Dendritic cell treated with granulocyte-macrophage colony-stimulating factor and Interleukin-4, amounts not matched to agents 40 ng/mL and 50 ng/mL, for 4 days (primary cell): ENCODE data around the gene EDC3.

ENCODE experiments used
- H3K27ac Mint-ChIP-seq: one replicate; pipeline ENCODE4 v1.8.0; 2022; ENCODE audit warnings: mild to moderate bottlenecking, mixed read lengths
- H3K27me3 Mint-ChIP-seq: one replicate; pipeline ENCODE4 v1.8.0; 2022; ENCODE audit warnings: mild to moderate bottlenecking, mixed read lengths
- H3K36me3 Mint-ChIP-seq: one replicate; pipeline ENCODE4 v1.8.0; 2022; ENCODE audit warnings: low read depth, mixed read lengths
- H3K4me1 Mint-ChIP-seq: one replicate; pipeline ENCODE4 v1.8.0; 2022; ENCODE audit warnings: low read depth, mixed read lengths
- H3K4me3 Mint-ChIP-seq: one replicate; pipeline ENCODE4 v1.8.0; 2022; ENCODE audit warnings: mild to moderate bottlenecking, moderate library complexity, mixed read lengths
- H3K9me3 Mint-ChIP-seq: one replicate; pipeline ENCODE4 v1.8.0; 2022; ENCODE audit warnings: mixed read lengths
- intact Hi-C: fragments of 100-400 bp; cut with micrococcal nuclease; formaldehyde crosslinking; loops from one replicate; pipeline ENCODE4 v1.15.0; 2022

The EDC3 gene

GRCh38 chr15:74724570-74725224 is 28.9 kb upstream of the EDC3 start:
- Mint-ChIP-seq H3K27me3 (peaks cover 57% of the 10 kb centered on the region), H3K36me3 (no peaks in the 10 kb centered on the region), H3K4me1 (peaks cover 18% of the 10 kb centered on the region), H3K4me3 (peak overlapping the region; percentile 63), H3K27ac (no peak overlapping the region), H3K9me3 (no peaks in the 10 kb centered on the region)
- intact Hi-C loops = no loop called here

DNA sequence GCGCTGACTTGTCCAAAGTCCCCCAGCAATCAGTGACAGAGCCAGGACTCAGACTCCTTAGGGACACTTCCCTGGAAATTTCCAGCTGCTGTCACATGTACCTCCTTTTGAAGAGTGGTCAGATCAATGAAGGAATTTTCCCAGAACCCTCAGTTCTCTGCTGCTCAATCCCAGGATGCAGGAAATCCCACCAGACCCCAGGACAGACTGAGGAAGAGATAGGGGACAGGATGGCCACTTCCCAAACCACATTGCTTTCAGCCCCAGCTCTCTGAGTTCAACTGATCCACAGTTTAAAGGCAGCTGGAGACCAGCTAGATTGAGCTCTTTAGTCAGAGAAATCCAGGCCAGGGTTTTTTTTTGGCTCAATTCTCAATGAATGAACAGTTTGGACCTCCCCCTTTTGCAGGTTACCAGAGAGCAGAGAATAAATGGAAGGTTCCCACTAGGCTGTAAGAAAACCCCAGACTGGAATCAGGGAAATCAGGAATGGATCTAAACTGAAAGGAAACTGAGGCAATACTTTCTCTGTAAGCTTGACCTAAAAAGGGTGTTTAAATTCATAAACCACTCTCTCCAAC is 28.0 kb upstream of the EDC3 start:
- Mint-ChIP-seq H3K27me3 (peaks cover 57% of the 10 kb centered on the region), H3K4me1 (peaks cover 18% of the 10 kb centered on the region), H3K36me3 (no peaks in the 10 kb centered on the region), H3K27ac (no peak overlapping the region), H3K9me3 (no peaks in the 10 kb centered on the region), H3K4me3 (no peak overlapping the region)
- intact Hi-C loops = no loop called here

DNA sequence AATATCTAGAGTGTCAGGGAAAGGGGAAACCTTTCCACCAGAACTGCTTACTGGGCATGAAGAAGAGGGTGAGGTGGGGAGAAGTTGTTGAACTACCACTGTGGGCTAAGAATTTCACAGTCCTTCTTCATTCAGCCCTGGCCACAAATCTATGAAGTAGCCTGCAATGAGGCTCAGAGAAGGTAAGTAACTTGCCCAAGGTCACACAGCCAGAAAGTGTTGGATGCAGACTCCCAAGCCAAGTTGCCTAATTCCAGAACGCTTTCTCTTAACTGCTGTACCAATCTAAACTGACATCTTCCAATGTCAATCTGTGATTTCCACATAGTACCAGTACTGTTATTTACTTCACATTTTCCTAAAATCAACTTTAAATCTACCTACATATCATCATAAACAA is 27.4 kb upstream of the EDC3 start:
- Mint-ChIP-seq H3K27me3 (peaks cover 50% of the 10 kb centered on the region), H3K27ac (no peak overlapping the region), H3K4me3 (no peak overlapping the region), H3K36me3 (no peaks in the 10 kb centered on the region), H3K9me3 (no peaks in the 10 kb centered on the region), H3K4me1 (peaks cover 18% of the 10 kb centered on the region)
- intact Hi-C loops = no loop called here

GRCh38 chr15:74722591-74722990 is 26.8 kb upstream of the EDC3 start:
- peaks cover 17% of the 10 kb centered on the region for H3K4me1 Mint-ChIP-seq
- H3K9me3 Mint-ChIP-seq = no peaks in the 10 kb centered on the region
- intact Hi-C loops = no loop called here
- peaks cover 44% of the 10 kb centered on the region for H3K27me3 Mint-ChIP-seq
- H3K4me3 Mint-ChIP-seq = no peak overlapping the region
- no peaks in the 10 kb centered on the region for H3K36me3 Mint-ChIP-seq
- H3K27ac Mint-ChIP-seq = no peak overlapping the region

GRCh38 chr15:74716651-74717050 is 20.8 kb upstream of the EDC3 start:
- intact Hi-C loops = no loop called here
- H3K36me3 Mint-ChIP-seq = no peaks in the 10 kb centered on the region

DNA sequence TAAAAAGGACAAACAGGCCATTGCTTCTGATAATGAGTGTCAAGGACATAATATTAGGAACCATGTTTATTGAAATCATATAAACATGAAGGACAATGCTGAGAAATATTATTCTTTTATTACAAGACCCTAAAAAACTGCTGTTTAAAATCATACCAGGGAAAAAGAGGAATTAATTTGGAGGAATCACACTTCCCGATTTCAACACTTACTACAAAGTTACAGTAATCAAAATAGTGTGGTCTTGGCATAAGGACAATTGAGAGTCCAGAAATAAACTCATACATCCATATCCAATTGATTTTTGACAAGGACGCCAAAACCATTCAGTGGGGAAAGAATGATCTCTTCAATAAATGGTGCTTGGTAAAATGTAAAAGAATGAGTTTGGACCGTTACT is 16.5 kb upstream of the EDC3 start:
- peaks cover 52% of the 10 kb centered on the region for H3K4me1 Mint-ChIP-seq
- no peak overlapping the region for H3K4me3 Mint-ChIP-seq
- H3K9me3 Mint-ChIP-seq = peaks cover 7% of the 10 kb centered on the region
- H3K27ac Mint-ChIP-seq = no peak overlapping the region
- intact Hi-C loops = no loop called here
- H3K27me3 Mint-ChIP-seq = no peaks in the 10 kb centered on the region
- H3K36me3 Mint-ChIP-seq = no peaks in the 10 kb centered on the region

More at GRCh38 chr15:74716651-74717050, 20.8 kb upstream of the EDC3 start:
- H3K27me3 Mint-ChIP-seq = no peaks in the 10 kb centered on the region
- no peaks in the 10 kb centered on the region for H3K9me3 Mint-ChIP-seq
- H3K4me3 Mint-ChIP-seq = no peak overlapping the region
- H3K4me1 Mint-ChIP-seq = peaks cover 19% of the 10 kb centered on the region
- H3K27ac Mint-ChIP-seq = no peak overlapping the region

- Mint-ChIP-seq H3K4me1 (peaks cover 52% of the 10 kb centered on the region), H3K27ac (peak overlapping the region; percentile 33), H3K36me3 (no peaks in the 10 kb centered on the region), H3K27me3 (peaks cover 1% of the 10 kb centered on the region), H3K9me3 (peaks cover 7% of the 10 kb centered on the region), H3K4me3 (no peak overlapping the region)
- intact Hi-C loops = no loop called here
Observed at GRCh38 chr15:74710319-74711094, 14.7 kb upstream of the EDC3 start.

DNA sequence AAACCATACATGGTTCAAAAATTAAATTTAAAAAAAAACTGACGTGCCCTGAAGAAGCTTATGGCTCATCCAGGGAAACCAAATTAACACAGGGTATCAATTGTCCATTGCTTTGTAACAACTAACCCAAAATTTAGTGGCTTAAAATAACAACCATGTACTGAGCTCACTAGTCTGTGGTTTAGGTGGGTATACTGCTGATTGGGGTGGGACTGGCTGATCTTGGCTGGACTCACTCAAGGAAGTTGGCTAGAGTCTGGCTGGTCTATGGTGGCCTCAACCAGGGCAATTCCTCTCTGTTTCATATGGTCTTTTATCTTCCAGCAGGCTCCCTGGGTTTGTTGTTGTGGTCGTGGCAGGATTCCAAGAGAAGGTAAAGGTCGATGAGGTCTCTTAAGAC is 14.1 kb upstream of the EDC3 start:
- Mint-ChIP-seq H3K9me3 (peaks cover 7% of the 10 kb centered on the region), H3K27ac (peak overlapping the region; percentile 33), H3K27me3 (peaks cover 1% of the 10 kb centered on the region), H3K36me3 (no peaks in the 10 kb centered on the region), H3K4me1 (peaks cover 56% of the 10 kb centered on the region), H3K4me3 (no peak overlapping the region)
- intact Hi-C loops = no loop called here

DNA sequence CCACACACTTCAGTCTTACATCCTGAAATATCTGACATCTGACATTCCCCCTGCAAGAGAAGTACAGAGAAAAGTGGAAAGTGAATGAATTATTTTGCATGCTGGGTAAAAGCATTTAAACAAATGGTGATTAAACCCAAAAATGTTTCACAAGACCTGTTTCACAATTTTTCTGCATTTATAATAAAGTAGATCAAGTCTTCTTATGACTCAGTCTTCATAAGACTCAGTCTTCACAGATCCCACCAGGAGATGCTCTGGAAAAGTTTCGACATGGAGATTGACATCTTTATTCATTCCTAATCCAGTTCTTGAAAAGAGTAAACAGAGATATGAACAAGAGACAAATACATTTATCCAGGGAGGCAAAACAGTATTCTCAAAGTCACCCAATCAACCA is 13.2 kb upstream of the EDC3 start:
- no peak overlapping the region for H3K27ac Mint-ChIP-seq
- H3K4me3 Mint-ChIP-seq = no peak overlapping the region
- H3K4me1 Mint-ChIP-seq = peaks cover 56% of the 10 kb centered on the region
- intact Hi-C loops = no loop called here
- H3K36me3 Mint-ChIP-seq = no peaks in the 10 kb centered on the region
- peaks cover 7% of the 10 kb centered on the region for H3K9me3 Mint-ChIP-seq
- peaks cover 1% of the 10 kb centered on the region for H3K27me3 Mint-ChIP-seq

DNA sequence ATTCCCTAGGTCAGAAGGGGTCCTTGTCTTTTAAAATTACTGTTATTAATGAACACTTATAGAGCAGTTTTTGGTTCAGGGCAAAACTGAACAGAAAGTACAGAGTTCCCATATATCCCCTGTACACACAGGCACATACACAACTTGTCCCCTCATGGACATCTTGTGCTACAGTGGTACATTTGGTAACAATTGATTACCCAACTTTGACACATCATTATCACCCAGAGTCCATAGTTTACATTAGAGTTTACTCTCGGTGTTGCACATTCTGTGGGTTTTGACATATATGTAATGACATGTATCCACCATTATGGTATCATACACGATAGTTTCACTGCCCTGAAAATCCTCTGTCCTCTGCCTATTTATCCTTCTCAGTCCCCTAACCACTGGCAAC is 984 bp upstream of the EDC3 start:
- Mint-ChIP-seq H3K4me3 (peak overlapping the region; percentile 99), H3K4me1 (peaks cover 30% of the 10 kb centered on the region), H3K36me3 (peaks cover 7% of the 10 kb centered on the region), H3K27ac (no peak overlapping the region), H3K9me3 (no peaks in the 10 kb centered on the region), H3K27me3 (peaks cover 15% of the 10 kb centered on the region)
- intact Hi-C loops = no loop called here

DNA sequence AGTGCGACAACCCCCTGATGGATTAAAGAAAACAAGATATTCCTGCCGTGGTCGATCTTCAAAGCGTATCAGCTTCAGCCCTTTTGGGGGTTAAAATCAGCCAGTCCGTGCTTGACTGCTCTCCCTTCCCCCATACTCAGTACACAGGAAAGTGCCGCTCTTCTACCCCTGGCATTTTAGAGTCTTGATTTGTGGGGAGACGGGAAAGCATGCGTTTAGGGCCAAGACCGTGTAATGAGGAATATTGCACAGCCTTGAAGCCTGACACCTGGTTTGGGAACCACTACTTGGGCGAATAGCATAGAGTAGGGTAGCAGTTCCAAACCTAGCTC is 540 bp upstream of the EDC3 start:
- peak overlapping the region; percentile 94 for H3K27ac Mint-ChIP-seq
- intact Hi-C loops = no loop called here
- H3K36me3 Mint-ChIP-seq = peaks cover 7% of the 10 kb centered on the region
- no peaks in the 10 kb centered on the region for H3K9me3 Mint-ChIP-seq
- H3K4me3 Mint-ChIP-seq = peak overlapping the region; percentile 99
- peaks cover 11% of the 10 kb centered on the region for H3K27me3 Mint-ChIP-seq
- H3K4me1 Mint-ChIP-seq = peaks cover 30% of the 10 kb centered on the region

GRCh38 chr15:74692327-74692726 is 3.5 kb downstream of the EDC3 start:
- Mint-ChIP-seq H3K27ac (no peak overlapping the region), H3K4me1 (peaks cover 30% of the 10 kb centered on the region), H3K9me3 (no peaks in the 10 kb centered on the region), H3K27me3 (no peaks in the 10 kb centered on the region), H3K4me3 (no peak overlapping the region), H3K36me3 (peaks cover 24% of the 10 kb centered on the region)
- intact Hi-C loops = no loop called here

- Mint-ChIP-seq H3K27ac (no peak overlapping the region), H3K4me3 (no peak overlapping the region), H3K4me1 (no peaks in the 10 kb centered on the region), H3K27me3 (no peaks in the 10 kb centered on the region), H3K36me3 (peaks cover 32% of the 10 kb centered on the region), H3K9me3 (peaks cover 9% of the 10 kb centered on the region)
- intact Hi-C loops = no loop called here
Observed at GRCh38 chr15:74683758-74684157, 12.1 kb downstream of the EDC3 start.

DNA sequence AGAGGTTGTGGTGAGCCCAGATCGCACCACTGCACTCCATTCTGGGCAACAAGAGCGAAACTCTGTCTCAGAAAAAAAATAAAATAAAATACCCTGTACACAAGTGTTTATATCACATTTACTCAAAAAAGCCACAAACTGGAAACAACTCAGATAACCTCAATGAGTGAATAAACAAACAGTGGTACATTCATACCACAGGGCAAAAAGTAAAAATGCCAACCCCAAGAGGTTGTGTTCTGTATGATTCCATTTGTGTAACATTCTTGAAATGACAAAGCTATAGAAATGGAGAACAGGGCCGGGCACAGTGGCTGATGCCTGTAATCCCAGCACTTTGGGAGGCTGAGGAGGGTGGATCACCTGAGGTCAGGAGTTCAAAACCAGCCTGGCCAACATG is 12.9 kb downstream of the EDC3 start:
- Mint-ChIP-seq H3K27ac (no peak overlapping the region), H3K27me3 (no peaks in the 10 kb centered on the region), H3K9me3 (peaks cover 9% of the 10 kb centered on the region), H3K36me3 (peaks cover 32% of the 10 kb centered on the region), H3K4me1 (no peaks in the 10 kb centered on the region), H3K4me3 (no peak overlapping the region)
- intact Hi-C loops = no loop called here
